Stimulated activated CD8-positive, alpha-beta memory T cell treated with anti-CD3 and anti-CD28 coated beads, Interleukin-15, amount 100 ng/mL, for 48 hours (primary cell): ENCODE data around the gene SH2D4B.

Source experiments
- DNase-seq, 2 donors: peaks; one replicate each; pipeline ENCODE4 v3.0.0-alpha.2; 2020; ENCODE audit warnings: low read depth in 2 of 2

Gene SH2D4B

DNA sequence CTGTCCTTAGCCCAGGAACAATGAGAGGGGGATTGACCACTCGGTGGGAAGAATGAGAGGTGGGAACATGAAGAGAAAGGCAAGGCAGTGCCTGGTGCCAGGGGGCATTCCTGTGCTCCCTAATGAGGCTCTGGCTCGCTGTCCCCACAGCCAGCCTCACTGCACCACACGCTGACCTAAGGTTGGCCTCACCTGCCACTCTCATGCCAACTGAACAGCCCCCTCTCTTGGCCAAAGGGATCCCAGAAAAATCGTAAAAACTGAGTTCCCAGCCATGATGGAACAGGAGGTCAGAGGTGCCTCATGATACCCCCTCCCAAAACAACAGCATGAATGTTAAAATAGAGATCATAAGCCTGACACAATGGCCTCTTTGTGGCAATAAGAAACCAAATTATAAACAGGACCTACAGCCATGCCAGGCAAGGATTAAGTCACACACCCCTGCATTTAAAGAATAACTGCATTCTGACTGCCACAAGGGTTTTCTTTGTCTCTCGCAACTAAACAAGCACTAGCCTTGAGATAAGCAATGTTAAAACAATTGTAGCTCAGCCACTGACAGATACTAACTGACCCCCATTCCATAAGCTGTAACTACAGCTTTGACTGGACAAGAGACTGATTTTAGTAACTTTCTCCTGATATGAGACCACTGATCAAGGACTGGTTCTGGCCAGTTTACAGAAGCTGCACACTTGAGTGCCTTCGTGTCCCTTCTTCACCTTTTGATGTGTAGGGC lies 149.2 kb downstream of the SH2D4B start:
- DNase-seq = no peak

GRCh38 chr10:80687476-80687789 lies 149.7 kb downstream of the SH2D4B start:
- no peak for DNase-seq

GRCh38 chr10:80690434-80690833 lies 152.7 kb downstream of the SH2D4B start:
- no peak for DNase-seq

DNA sequence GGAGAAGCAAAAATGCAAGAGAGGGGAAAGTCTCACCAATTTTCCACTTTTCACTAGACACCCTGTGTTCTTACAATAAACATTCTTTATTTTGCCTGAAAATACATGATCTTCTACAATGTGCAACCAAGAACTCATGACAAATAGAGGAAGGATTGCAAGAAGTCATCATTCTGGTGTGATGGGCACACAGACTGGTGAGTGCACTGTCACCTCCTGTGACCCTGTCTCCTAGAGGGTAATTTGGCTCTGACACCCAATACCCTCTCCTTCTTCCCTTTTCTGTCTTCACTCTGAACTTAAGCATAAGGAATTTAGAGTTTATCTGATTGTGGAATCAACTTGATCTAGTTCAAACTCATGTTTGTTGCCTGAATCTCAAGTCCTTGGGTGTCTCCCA lies 153.7 kb downstream of the SH2D4B start:
- no peak for DNase-seq

- no peak for DNase-seq
Observed at GRCh38 chr10:80693565-80693964, 155.9 kb downstream of the SH2D4B start.

- no peak for DNase-seq
Observed at GRCh38 chr10:80694930-80695329, 157.2 kb downstream of the SH2D4B start.
